ENCODE measurements around the gene C2CD4C. TPM values are rescaled to one million over a fixed set of nuclear protein-coding genes. Genes with fewer than 3 reads are reported as not detected.

The C2CD4C gene
- total RNA-seq, 1 experiment from 2014 or later, result 0.43 TPM

- no peaks in the 10 kb centered on the region for H3K36me3 ChIP-seq (ENCODE audit: control insufficient read depth, insufficient read depth, low read length)
- no peaks in the 10 kb centered on the region for H3K4me1 ChIP-seq
- H3K27me3 Mint-ChIP-seq (ENCODE audit: insufficient read depth, unreplicated experiment), result no peaks in the 10 kb centered on the region
- no peaks in the 10 kb centered on the region for H3K27me3 ChIP-seq (replicated peaks; ENCODE audit: control insufficient read depth, insufficient read depth, low read length)
- no peaks in the 10 kb centered on the region for H3K4me1 Mint-ChIP-seq (ENCODE audit: low read depth, unreplicated experiment)
- TF ChIP-seq CTCF (IDR thresholded peaks at IDR 0.05; ENCODE audit: insufficient read depth in 1 of 2, low read depth in 1 of 2, low read length in 1 of 2, severe bottlenecking in 1 of 2, unreplicated experiment in 1 of 2), result no peak
- H3K27ac Mint-ChIP-seq (ENCODE audit: unreplicated experiment), result no peak overlapping the region
- intact Hi-C loops (cut with micrococcal nuclease; ENCODE audit: unreplicated experiment), result no loop called here
- H3K4me3 ChIP-seq (ENCODE audit: low read depth, low read length), result no peak overlapping the region
- CTCF ChIA-PET, result no interaction called here
- BruUV-seq (replicated peaks), result no TSS peak
- no peaks in the 10 kb centered on the region for H3K9me3 ChIP-seq
- H3K36me3 Mint-ChIP-seq (ENCODE audit: insufficient read depth, unreplicated experiment), result peaks cover 14% of the 10 kb centered on the region
- H3K4me3 Mint-ChIP-seq (ENCODE audit: unreplicated experiment), result no peak overlapping the region
- H3K9me3 Mint-ChIP-seq (ENCODE audit: unreplicated experiment), result peaks cover 36% of the 10 kb centered on the region
- no peak for DNase-seq
- POLR2A ChIA-PET, result no interaction called here
These were observed 17.1 kb downstream of the C2CD4C start for GRCh38 chr19:391726-392374.

- ChIA-PET CTCF (no interaction called here), POLR2A (no interaction called here)
- no peaks in the 10 kb centered on the region for H3K9me3 ChIP-seq
- no peaks in the 10 kb centered on the region for H3K36me3 ChIP-seq (ENCODE audit: control insufficient read depth, insufficient read depth, low read length)
- no TSS peak for BruUV-seq (replicated peaks)
- no peak overlapping the region for H3K4me3 ChIP-seq (ENCODE audit: low read depth, low read length)
- intact Hi-C loops (cut with micrococcal nuclease; ENCODE audit: unreplicated experiment), result no loop called here
- no peaks in the 10 kb centered on the region for H3K27me3 Mint-ChIP-seq (ENCODE audit: insufficient read depth, unreplicated experiment)
- peaks cover 14% of the 10 kb centered on the region for H3K36me3 Mint-ChIP-seq (ENCODE audit: insufficient read depth, unreplicated experiment)
- H3K4me3 Mint-ChIP-seq (ENCODE audit: unreplicated experiment), result no peak overlapping the region
- H3K4me1 Mint-ChIP-seq (ENCODE audit: low read depth, unreplicated experiment), result no peaks in the 10 kb centered on the region
- DNase-seq, result no peak
- no peaks in the 10 kb centered on the region for H3K4me1 ChIP-seq
- no peaks in the 10 kb centered on the region for H3K27me3 ChIP-seq (replicated peaks; ENCODE audit: control insufficient read depth, insufficient read depth, low read length)
- peaks cover 36% of the 10 kb centered on the region for H3K9me3 Mint-ChIP-seq (ENCODE audit: unreplicated experiment)
- no peak for TF ChIP-seq CTCF (IDR thresholded peaks at IDR 0.05; ENCODE audit: insufficient read depth in 1 of 2, low read depth in 1 of 2, low read length in 1 of 2, severe bottlenecking in 1 of 2, unreplicated experiment in 1 of 2)
- no peak overlapping the region for H3K27ac Mint-ChIP-seq (ENCODE audit: unreplicated experiment)
These were observed 17.8 kb downstream of the C2CD4C start for GRCh38 chr19:391207-391557.

GRCh38 chr19:390386-391206, 18.4 kb downstream of the C2CD4C start:
- TF ChIP-seq CTCF (IDR thresholded peaks at IDR 0.05; ENCODE audit: insufficient read depth in 1 of 2, low read depth in 1 of 2, low read length in 1 of 2, severe bottlenecking in 1 of 2, unreplicated experiment in 1 of 2), result no peak
- no peaks in the 10 kb centered on the region for H3K9me3 ChIP-seq
- BruUV-seq (replicated peaks), result no TSS peak
- ChIA-PET POLR2A (no interaction called here), CTCF (no interaction called here)
- H3K36me3 ChIP-seq (ENCODE audit: control insufficient read depth, insufficient read depth, low read length), result no peaks in the 10 kb centered on the region
- no peaks in the 10 kb centered on the region for H3K27me3 ChIP-seq (replicated peaks; ENCODE audit: control insufficient read depth, insufficient read depth, low read length)
- H3K27me3 Mint-ChIP-seq (ENCODE audit: insufficient read depth, unreplicated experiment), result no peaks in the 10 kb centered on the region
- H3K36me3 Mint-ChIP-seq (ENCODE audit: insufficient read depth, unreplicated experiment), result peaks cover 14% of the 10 kb centered on the region
- intact Hi-C loops (cut with micrococcal nuclease; ENCODE audit: unreplicated experiment), result no loop called here
- DNase-seq, result no peak
- H3K9me3 Mint-ChIP-seq (ENCODE audit: unreplicated experiment), result peaks cover 30% of the 10 kb centered on the region
- no peaks in the 10 kb centered on the region for H3K4me1 Mint-ChIP-seq (ENCODE audit: low read depth, unreplicated experiment)
- H3K27ac Mint-ChIP-seq (ENCODE audit: unreplicated experiment), result no peak overlapping the region
- no peaks in the 10 kb centered on the region for H3K4me1 ChIP-seq
- H3K4me3 Mint-ChIP-seq (ENCODE audit: unreplicated experiment), result no peak overlapping the region
- H3K4me3 ChIP-seq (ENCODE audit: low read depth, low read length), result no peak overlapping the region

Data from Caco-2 (cell line).